GM13976 (cell line): ENCODE measurements around the gene VCP.
A peak's percentile ranks its signal among the peaks of the same experiment; 100 is the strongest.

Experiments
- DNase-seq: peaks from one replicate; pipeline ENCODE4 v3.0.0; 2012; ENCODE audit warnings: low spot score
- in situ Hi-C: fragments of 300-500 bp; cut with MboI; formaldehyde crosslinking; loops from one replicate; pipeline ENCODE4 v1.12.0; 2022; ENCODE audit warnings: low sequenced_read_pairs, mixed read lengths, inconsistent platforms; ENCODE audit not compliant: unreplicated experiment
- TF ChIP-seq, protein P1 (sequence below): IDR thresholded peaks from 2 replicates; pipeline ENCODE4 v1.5.1; 2012; ENCODE audit warnings: borderline replicate concordance, mild to moderate bottlenecking; ENCODE audit not compliant: insufficient read depth; ENCODE audit errors: extremely low read depth, missing control alignments, control extremely low read depth

VCP gene

DNA sequence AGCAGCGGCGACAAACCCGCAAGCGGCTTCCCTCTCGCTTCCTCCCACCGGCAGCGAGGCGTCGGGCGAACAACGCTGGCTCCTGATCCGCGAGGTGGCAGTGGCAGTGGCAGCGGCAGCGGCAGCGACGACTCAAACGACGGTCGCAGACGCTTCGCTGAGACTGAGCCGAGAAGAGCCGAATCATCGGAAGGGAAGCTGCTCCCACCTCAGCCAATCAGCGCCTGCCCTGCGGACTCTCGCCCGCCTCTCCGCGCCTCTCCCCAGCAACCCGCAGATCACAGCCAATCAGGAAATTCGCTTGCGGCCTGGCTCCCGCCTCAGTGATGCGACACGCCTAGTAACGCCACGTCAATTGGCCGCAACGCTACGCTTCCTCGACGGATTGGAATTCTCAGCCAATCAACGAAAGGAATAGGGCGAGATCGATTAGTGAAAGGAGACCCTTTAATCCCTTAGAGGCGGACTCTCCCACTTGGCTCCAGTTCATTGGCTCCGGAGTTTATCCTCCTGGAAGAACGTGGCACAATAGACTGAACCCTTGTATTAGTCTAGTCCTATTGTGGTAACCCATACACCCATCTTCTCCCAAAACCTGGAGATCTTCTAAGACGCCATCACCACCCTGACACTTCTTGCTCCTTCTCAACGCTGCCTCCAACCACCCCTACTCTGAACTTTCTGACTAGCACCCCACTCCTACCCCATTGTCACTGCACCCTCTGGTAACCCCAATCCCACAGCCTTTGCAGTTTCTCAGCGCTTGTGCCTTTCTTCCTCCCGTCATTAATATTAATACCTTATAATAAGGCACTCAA, at the start of gene VCP:
VCP (minus strand) TSS at position 165 of the 818 bp plus-strand sequence. CDS start 272 bp downstream, outside the sequence.
- in situ Hi-C loops = no loop called here
- DNase-seq = peak; percentile 99
- TF ChIP-seq, protein P1, sequence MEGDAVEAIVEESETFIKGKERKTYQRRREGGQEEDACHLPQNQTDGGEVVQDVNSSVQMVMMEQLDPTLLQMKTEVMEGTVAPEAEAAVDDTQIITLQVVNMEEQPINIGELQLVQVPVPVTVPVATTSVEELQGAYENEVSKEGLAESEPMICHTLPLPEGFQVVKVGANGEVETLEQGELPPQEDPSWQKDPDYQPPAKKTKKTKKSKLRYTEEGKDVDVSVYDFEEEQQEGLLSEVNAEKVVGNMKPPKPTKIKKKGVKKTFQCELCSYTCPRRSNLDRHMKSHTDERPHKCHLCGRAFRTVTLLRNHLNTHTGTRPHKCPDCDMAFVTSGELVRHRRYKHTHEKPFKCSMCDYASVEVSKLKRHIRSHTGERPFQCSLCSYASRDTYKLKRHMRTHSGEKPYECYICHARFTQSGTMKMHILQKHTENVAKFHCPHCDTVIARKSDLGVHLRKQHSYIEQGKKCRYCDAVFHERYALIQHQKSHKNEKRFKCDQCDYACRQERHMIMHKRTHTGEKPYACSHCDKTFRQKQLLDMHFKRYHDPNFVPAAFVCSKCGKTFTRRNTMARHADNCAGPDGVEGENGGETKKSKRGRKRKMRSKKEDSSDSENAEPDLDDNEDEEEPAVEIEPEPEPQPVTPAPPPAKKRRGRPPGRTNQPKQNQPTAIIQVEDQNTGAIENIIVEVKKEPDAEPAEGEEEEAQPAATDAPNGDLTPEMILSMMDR = no peak

DNA sequence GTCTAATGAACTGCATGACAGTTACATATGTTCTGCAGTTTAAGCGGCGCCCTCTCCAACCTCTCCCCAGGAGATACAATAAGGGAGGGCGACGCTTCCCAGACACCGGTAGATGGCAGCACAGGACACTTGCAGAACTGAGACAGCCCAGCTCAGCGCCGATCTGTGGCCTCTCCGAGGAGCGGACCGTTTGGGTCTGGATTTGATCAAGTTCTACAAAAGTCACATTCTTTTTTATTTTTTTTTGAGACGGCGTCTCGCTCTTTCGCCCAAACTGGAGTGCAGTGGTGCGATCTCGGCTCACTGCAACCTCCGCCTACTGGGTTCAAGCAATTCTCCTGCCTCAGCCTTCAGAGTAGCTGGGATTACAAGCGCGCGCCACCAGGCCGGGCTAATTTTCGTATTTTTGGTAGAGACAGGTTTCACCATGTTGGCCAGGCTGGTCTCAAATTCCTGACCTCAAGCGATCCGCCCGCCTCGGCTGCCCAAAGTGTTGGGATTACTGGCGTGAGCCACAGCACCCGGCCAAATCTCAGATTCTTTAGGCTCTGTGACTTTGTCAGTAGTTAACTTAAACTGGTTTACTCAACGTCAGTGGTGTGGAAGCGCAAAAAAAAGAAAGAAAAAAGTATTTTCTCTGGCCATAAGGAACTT, 44.6 kb upstream of the VCP start:
- TF ChIP-seq, protein P1 = peak; percentile 94
- peak; percentile 86 for DNase-seq
- in situ Hi-C loops = loop anchor here (5.0 kb wide), 1 partner anchor 360 kb away; no protein-coding TSS in a partner anchor

GRCh38 chr9:35116539-35116897, 44.1 kb upstream of the VCP start:
- peak; percentile 22 for DNase-seq
- in situ Hi-C loops = loop anchor here (5.0 kb wide), 1 partner anchor 361 kb away; no protein-coding TSS in a partner anchor
- TF ChIP-seq, protein P1 = no peak

DNA sequence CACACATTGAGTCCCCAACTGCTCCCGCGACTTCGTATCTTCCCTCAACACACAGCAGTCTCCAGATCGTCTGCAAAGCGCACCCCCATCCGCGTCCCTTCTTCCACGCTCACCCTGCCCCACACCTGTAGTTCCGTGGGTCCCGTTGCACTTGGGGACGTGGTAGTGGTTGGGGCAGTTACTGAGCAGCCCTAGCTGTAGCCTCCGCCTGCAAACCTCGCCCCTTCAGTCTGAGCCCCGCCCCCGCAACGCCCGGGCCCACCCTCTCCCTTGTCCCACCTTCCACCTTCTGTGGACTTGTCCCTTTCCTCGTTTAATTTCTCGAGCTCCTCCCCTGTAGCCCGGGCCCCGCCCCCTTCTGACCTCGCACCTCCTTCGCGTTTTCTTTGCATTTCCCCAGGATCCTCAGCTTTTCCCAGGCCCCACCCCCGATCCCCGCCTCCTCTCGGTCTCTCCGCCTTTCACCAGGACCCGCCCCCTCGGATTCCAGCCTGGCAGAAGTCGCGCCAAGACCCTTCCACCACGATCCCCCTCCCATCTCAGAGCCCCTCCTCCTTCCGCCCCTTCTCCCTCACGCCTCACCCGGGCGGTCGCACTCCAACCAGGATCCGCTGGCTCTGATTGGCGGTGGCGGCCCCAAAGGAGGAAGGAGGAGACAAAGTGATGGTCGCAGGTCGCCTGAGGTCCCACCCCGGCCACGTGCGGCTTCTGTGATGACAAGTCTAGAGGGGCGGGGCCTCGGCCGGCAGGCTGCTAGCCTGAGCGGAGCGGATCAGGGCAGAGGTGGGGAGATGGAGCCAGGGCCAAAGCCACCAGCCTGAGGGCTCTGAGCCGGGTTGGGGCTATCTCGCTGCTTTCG, 43.5 kb upstream of the VCP start, which contains the start of gene ATOSB:
ATOSB (minus strand) TSS at position 183 of the 859 bp plus-strand sequence. CDS start 7,588 bp downstream, outside the sequence.
- TF ChIP-seq, protein P1 = no peak
- in situ Hi-C loops = loop anchor here (5.0 kb wide), 1 partner anchor 361 kb away; no protein-coding TSS in a partner anchor
- peak; percentile 94 for DNase-seq

DNA sequence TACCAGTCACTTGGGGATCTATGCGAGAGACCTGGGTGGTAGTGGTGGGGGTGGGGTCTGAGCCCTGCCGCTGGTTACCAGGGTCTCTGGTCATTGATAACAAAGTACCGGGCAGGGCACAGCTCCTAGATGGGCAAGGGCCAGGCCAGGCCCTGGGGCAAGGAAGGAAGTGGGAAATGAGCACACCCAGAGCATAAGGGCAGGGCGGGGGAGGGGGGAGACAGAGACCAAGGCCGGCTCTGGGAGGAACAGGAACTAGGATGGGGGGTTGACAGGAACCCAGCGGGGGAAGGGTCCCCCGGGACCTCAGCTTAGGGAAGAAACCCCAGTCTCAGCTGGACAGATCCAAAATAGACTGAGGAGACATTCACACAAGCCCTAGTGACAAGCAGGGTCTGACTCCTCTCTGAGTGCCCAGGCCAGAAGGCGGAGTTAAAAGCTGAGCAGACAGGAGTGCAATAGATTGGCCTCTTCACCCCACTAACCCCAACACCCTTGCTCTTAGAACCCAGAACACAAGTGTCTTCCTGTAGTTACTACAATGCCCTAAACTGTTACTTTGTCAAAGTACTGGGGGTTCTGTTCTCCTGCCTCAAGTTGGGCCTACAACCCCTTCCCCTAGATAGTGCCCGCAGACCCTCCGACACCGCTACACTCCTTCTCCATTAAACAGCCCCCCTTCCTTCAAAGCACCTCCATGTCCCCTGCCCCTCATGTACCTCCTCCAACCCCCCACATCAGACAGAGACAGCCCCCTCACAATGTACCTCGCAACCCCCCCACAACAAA, 42.6 kb upstream of the VCP start:
- in situ Hi-C loops = loop anchor here (5.0 kb wide), 1 partner anchor 362 kb away; no protein-coding TSS in a partner anchor
- peak; percentile 48 for DNase-seq

More for the DNA sequence above, 42.6 kb upstream of the VCP start:
- TF ChIP-seq, protein P1 = no peak
